Measurements from ENCODE around the gene ARL2BP.

DNA sequence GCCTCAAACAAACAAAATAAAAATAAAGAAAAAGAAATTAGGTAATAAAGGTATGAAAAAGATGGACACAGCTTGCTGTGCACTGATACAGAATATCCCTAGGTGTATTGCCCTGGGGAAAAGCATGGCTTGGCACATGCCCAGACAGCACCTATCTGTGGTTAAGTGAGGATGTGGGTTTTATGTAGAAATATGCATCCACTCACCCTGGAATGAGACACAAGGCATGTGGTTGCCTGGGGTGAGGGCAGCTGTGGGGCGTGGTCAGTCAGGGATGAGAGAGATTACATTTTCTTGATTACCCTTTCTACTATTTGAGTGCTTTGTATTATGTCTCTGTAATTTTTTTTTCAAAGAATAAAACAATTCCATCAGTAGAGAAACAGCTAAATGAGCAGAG, 32.5 kb downstream of the ARL2BP start:
- TF ChIP-seq, protein P1, sequence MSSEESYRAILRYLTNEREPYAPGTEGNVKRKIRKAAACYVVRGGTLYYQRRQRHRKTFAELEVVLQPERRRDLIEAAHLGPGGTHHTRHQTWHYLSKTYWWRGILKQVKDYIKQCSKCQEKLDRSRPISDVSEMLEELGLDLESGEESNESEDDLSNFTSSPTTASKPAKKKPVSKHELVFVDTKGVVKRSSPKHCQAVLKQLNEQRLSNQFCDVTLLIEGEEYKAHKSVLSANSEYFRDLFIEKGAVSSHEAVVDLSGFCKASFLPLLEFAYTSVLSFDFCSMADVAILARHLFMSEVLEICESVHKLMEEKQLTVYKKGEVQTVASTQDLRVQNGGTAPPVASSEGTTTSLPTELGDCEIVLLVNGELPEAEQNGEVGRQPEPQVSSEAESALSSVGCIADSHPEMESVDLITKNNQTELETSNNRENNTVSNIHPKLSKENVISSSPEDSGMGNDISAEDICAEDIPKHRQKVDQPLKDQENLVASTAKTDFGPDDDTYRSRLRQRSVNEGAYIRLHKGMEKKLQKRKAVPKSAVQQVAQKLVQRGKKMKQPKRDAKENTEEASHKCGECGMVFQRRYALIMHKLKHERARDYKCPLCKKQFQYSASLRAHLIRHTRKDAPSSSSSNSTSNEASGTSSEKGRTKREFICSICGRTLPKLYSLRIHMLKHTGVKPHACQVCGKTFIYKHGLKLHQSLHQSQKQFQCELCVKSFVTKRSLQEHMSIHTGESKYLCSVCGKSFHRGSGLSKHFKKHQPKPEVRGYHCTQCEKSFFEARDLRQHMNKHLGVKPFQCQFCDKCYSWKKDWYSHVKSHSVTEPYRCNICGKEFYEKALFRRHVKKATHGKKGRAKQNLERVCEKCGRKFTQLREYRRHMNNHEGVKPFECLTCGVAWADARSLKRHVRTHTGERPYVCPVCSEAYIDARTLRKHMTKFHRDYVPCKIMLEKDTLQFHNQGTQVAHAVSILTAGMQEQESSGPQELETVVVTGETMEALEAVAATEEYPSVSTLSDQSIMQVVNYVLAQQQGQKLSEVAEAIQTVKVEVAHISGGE (CRISPR knock-in tag; IDR thresholded peaks at IDR 0.05): no peak
- TF ChIP-seq SAFB (IDR thresholded peaks at IDR 0.05; ENCODE audit: borderline replicate concordance, low read depth, low read length): no peak
- TF ChIP-seq POLR2AphosphoS5 (IDR thresholded peaks at IDR 0.05; ENCODE audit: control insufficient read depth, insufficient read depth, low read depth, low read length): no peak
- TF ChIP-seq ZNF24 (IDR thresholded peaks at IDR 0.05): no peak
- TF ChIP-seq FOXA1 (IDR thresholded peaks at IDR 0.05; ENCODE audit: borderline replicate concordance): no peak
- TF ChIP-seq NFE2L1 (tag; IDR thresholded peaks at IDR 0.05; ENCODE audit: borderline replicate concordance, low read depth): no peak
- no peak for TF ChIP-seq SMAD1 (IDR thresholded peaks at IDR 0.05; ENCODE audit: low read depth, low read length, partially characterized antibody)
- no peak for TF ChIP-seq ZNF324 (CRISPR knock-in tag; IDR thresholded peaks at IDR 0.05)
- TF ChIP-seq, protein P2, sequence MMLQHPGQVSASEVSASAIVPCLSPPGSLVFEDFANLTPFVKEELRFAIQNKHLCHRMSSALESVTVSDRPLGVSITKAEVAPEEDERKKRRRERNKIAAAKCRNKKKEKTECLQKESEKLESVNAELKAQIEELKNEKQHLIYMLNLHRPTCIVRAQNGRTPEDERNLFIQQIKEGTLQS (IDR thresholded peaks at IDR 0.05): no peak
- TF ChIP-seq, protein P2 (CRISPR knock-in tag; conservative IDR thresholded peaks at IDR 0.05): no peak
- TF ChIP-seq SRSF3 (IDR thresholded peaks at IDR 0.05; ENCODE audit: insufficient read depth, low read length): no peak
- no peak for TF ChIP-seq CBFB (CRISPR knock-in tag; IDR thresholded peaks at IDR 0.05)

Data from K562 (cell line).